NCI-H1930 (cell line): Measurements from ENCODE around the gene CACNA2D3.

Experiments
- DNase-seq, 2 experiments: peaks; one replicate each; lab custom pipeline; 2025; lab: John Stamatoyannopoulos, UW

Gene CACNA2D3

DNA sequence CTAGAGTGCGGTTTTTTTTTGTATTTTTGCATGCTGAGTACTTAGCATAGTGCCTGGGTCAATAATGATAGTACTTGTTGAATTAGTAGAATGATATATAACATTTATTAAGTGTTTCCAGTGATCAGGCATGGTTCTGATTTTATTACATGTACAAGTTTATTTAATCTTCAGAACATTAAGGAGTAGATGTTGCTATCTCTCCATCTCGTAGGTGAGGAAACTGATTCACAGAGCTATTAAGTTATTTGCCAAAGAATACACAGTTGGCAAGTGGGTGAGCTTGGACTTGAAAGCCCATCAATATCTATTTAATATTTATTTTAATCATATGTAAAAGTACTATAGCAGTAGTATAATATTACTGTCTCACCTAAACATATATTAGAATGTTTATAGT, 219.5 kb downstream of the CACNA2D3 start:
- DNase-seq: no peak

- DNase-seq: no peak
Measured at GRCh38 chr3:54342676-54343075, 220.3 kb downstream of the CACNA2D3 start.

DNA sequence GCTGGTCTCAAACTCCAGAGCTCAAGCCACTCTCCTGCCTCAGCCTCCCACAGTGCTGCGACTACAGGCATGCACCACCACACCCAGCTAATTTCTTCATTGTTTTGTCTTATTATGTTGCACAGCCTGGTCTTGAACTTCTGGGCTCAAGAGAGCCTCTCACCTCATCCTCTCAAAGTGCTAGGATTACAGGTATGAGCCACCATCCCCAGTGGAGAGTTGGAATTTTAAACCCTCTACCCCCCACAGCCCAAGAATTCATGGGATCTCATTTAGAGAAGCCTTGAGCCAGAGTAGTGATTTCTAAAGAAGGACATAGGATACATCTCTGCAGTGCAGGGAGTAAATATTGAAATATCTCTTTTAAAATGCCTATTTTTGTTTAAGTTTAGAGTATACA, 221.1 kb downstream of the CACNA2D3 start:
- no peak for DNase-seq

DNA sequence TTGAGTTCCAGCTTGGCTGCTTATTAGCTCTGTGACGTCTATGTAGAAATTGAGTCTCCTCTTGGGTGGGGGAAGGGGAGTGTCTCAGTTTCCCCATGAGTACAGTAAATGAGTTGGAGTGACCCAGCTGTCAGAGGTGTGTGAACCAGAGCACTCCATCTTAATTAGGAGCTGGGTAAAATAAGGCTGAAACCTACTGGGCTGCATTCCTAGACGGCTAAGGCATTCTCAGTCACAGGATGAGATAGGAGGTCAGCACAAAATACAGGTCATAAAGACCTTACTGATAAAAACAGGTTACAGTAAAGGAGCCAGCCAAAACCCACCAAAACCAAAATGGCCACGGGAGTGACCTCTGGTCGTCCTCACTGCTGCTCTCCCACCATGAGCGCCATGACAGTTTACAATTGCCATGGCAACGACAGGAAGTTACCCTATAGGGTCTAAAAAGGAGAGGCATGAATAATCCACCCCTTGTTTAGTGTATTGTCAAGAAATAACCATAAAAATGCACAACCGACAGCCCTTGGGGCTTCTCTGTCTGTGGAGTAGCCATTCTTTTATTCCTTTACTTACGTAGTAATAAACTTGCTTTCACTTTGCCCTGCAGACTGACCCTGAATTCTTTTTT, 222.4 kb downstream of the CACNA2D3 start:
- DNase-seq: no peak

GRCh38 chr3:54345847-54346375, 223.6 kb downstream of the CACNA2D3 start:
- DNase-seq: no peak

- no peak for DNase-seq
Measured at GRCh38 chr3:54347060-54347459, 224.7 kb downstream of the CACNA2D3 start.

DNA sequence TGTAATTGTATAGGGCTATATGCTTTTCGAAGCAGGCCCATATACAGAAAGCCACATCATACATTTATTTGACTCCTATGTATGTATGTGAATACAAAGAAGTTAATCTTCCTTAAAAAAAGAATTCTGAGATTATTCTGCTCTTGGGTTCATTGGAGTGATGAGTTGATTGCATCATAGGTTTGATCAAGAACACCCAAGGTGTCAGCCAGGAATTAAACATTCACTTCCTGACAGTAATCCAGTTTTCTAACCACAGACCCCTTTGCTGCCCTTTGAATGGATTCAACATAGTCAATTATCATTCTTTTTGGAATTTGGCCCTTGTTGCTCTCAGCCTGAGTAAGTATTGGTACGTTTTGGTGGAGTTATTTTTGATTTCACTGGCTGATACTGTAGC, 225.6 kb downstream of the CACNA2D3 start:
- DNase-seq: no peak

GRCh38 chr3:54349231-54349652, 226.9 kb downstream of the CACNA2D3 start:
- no peak for DNase-seq

DNA sequence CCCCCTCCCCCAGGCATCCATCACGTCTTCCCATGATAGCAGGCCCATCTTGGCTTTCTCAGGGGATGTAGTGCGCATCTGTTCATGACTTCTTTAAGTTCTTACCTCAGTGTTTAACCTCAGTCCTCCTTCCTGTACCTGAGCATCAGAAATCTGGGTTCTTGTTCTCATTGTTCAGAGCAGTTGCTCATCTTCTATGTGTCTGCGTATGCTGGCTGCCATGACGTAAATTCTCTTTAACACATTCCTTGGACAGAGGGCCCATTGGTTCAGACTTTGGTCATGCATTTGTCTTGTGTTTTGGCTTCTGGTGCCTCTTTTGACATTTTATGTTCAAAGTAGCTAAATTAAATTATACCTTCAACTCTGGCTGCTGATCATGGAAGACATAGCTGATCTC, 227.3 kb downstream of the CACNA2D3 start:
- DNase-seq: no peak

GRCh38 chr3:54353546-54353945, 231.2 kb downstream of the CACNA2D3 start:
- no peak for DNase-seq

- DNase-seq: no peak
Measured at GRCh38 chr3:54353946-54354345, 231.6 kb downstream of the CACNA2D3 start.

GRCh38 chr3:54355800-54356199, 233.4 kb downstream of the CACNA2D3 start:
- no peak for DNase-seq

DNA sequence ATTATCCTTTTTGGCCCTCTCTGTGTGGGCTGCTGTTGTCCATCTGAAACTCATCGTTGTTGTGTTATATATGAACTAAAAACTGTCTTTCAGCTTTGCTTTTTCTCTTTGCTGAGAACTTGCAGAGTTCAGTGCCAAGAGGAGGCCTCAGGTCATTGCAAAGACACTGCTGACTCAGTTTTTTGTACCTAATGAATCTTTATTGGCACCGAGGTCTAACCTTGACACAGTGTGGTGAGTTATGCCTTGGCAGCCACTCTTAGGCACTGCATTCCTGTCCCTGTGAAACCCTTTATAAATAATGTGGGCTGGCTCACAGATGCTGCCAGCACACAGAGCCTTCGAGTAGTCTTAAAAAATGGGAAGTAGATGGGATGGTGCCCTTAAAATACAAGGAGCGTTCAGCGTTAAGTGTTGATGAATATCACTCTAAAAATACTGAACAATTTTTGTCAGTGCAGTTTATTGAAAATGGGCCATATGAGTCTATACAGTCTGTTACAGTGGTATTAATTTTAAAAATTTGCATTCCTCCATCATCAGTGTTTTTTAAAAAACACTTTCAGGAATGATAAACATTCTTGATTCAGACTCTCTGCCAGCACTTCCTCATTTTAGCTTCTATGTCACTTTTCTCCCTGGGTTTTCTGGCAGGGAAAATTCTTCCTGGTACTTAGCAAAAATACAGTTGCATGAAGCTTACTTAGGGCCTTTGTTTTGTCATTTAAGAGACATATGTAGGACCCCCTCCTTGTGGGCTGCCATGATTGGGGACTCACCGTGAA, 234.1 kb downstream of the CACNA2D3 start:
- no peak for DNase-seq

DNA sequence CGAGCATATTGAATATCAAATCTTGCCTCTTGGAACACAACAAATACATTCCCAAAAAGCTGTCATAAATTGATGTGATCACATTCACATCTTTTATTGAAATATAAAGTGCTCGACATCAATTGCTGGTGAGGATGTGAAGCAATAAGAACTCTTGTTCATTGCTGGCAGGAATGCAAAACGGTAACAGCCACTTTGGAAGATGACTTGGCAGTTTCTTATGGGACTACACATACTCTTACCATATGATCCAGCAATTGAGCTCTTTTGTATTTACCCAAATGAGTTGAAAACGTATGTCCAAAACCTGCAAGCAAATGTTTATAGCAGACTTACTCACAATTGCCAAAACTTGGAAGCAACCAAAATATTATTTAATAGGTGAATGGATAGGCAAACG, 234.9 kb downstream of the CACNA2D3 start:
- DNase-seq: no peak

- DNase-seq: no peak
Measured at GRCh38 chr3:54358316-54358715, 236.0 kb downstream of the CACNA2D3 start.

GRCh38 chr3:54358969-54359694, 236.8 kb downstream of the CACNA2D3 start:
- DNase-seq: no peak

DNA sequence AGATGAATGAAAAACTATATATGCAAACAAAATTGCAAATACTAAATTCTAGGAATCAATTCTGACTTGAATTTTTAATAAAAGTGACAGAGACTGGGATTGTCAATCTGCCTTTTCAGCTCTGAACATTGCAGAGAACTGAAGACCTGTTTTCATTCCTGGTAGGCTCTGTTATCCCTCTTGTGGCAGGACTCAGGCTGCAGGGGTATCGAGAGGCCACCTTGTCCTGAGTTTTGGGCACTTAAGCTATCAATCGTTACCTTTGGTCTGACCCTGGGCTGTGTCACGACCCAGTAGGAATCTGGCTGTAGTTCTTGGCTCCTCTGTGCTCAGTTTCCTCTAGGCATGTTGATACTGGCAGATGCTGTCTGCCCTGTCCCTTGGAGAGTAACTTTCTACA, 238.0 kb downstream of the CACNA2D3 start:
- no peak for DNase-seq

DNA sequence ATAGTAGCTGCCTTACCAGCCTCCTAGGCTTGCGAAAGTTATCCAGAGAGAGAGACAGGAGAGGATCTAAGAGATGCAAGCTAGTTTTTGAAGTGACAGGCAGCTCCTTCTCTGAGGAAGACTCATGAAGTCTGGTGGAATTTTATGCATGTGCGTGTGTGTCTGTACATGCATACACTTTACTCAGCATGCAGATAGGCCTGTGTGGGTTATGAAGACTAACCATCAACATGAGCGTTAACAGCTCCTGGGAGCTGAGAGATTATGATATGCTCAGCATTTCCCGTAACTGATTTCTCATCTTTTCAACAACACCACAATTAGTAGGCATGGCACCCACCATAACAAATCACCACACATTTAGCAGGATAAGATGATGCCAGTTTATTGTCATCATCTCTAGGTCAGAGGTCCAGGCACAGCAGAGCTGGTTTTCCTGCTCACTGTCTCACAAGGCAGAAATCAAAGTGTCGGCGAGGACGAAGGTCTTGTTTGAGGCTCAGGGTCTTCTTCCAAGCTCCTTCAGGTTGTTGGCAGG, 239.5 kb downstream of the CACNA2D3 start:
- DNase-seq: no peak

- DNase-seq: no peak
Measured at GRCh38 chr3:54366007-54366750, 243.8 kb downstream of the CACNA2D3 start.

DNA sequence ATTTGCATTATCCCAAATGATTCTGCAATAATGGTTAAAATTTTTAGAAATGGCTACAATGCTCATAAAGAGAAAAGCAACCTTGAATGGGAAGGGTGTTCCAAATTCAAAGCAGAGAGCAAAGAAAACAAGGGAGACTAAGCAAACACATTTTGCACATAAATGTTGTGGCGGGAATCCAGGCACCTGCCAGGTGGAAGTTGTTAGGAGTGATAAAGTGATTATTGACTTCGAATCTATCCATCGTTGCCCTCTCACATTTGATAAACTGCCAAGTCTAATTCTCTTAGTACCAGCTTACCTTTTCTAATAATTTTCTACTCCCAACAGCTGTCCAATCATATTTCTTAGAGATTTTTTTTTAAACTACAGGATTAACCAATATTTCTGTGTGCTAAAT, 244.5 kb downstream of the CACNA2D3 start:
- DNase-seq: peak; percentile 69 to 75

GRCh38 chr3:54372232-54372631, 249.9 kb downstream of the CACNA2D3 start:
- no peak for DNase-seq
